Ishikawa (cell line): Measurements from ENCODE around the gene CEACAM20.

Experiments used
- CEBPB ChIP-seq: IDR thresholded peaks from 2 replicates; pipeline ENCODE4 v1.6.1; 2012
- EGR1 ChIP-seq: IDR thresholded peaks from 2 replicates; pipeline ENCODE4 v1.6.1; 2012
- EP300 ChIP-seq: IDR thresholded peaks from 2 replicates; pipeline ENCODE4 v1.6.1; 2012; ENCODE audit warnings: borderline replicate concordance
- MAX ChIP-seq: IDR thresholded peaks from 2 replicates; pipeline ENCODE4 v1.6.1; 2012
- TAF1 ChIP-seq: IDR thresholded peaks from 2 replicates; pipeline ENCODE4 v1.6.1; 2012; ENCODE audit warnings: low read depth, mild to moderate bottlenecking

- TF ChIP-seq MAX (no peak), CEBPB (no peak), EP300 (no peak), EGR1 (no peak), TAF1 (no peak)
Measured at GRCh38 chr19:44517146-44517545, 12.3 kb downstream of the CEACAM20 start.
